CD14-positive monocyte (primary cell): ENCODE measurements around the gene TAF15. TPM values are rescaled to one million over a fixed set of nuclear protein-coding genes. Genes with fewer than 3 reads are reported as not detected.

Source experiments
- DNase-seq, 3 donors: peaks; one replicate each; pipeline ENCODE4 v3.0.0-alpha.2; 2011 to 2022
- H2AFZ ChIP-seq: 2 replicates; pipeline ENCODE4 v1.6.0; 2012; ENCODE audit warnings: mild to moderate bottlenecking, low read depth, low read length, inconsistent platforms; ENCODE audit not compliant: insufficient read depth, poor library complexity, severe bottlenecking
- H3K27ac ChIP-seq, 2 donors: 1 replicate in 1 of 2; 2 replicates in 1 of 2; pipeline ENCODE4 v1.5.1; 2012 to 2013; ENCODE audit warnings: low read length in 2 of 2, control low read depth in 1 of 2, inconsistent platforms in 1 of 2, low read depth in 1 of 2, mild to moderate bottlenecking in 1 of 2
- H3K27me3 ChIP-seq, 2 donors: one replicate each; pipeline versions ENCODE4 v1.6.0 to v1.6.1; 2011 to 2013; ENCODE audit warnings: low read length in 2 of 2; ENCODE audit not compliant: control insufficient read depth in 2 of 2, insufficient read depth in 2 of 2
- H3K36me3 ChIP-seq, 2 donors: replicated peaks in 1 of 2; 1 replicate in 1 of 2; 2 replicates in 1 of 2; pipeline versions ENCODE4 v1.5.1 to v1.6.1; 2012 to 2013; ENCODE audit warnings: low read length in 2 of 2, control low read depth in 1 of 2, inconsistent platforms in 1 of 2, mild to moderate bottlenecking in 1 of 2; ENCODE audit not compliant: insufficient read depth in 2 of 2, control insufficient read depth in 1 of 2
- H3K4me1 ChIP-seq, 2 donors: 1 replicate in 1 of 2; 2 replicates in 1 of 2; pipeline versions ENCODE4 v1.5.1 to v1.6.1; 2012 to 2013; ENCODE audit warnings: low read length in 2 of 2, control low read depth in 1 of 2, inconsistent platforms in 1 of 2, mild to moderate bottlenecking in 1 of 2, moderate library complexity in 1 of 2; ENCODE audit not compliant: insufficient read depth in 2 of 2, control insufficient read depth in 1 of 2
- H3K4me2 ChIP-seq: replicated peaks from 2 replicates; pipeline ENCODE3; 2012; ENCODE audit warnings: low read length, moderate library complexity, mild to moderate bottlenecking; ENCODE audit not compliant: poor library complexity, severe bottlenecking; ENCODE audit errors: extremely low read depth
- H3K4me3 ChIP-seq, 3 experiments: fragments of 200-600 bp in 1 of 3; sonication (generic) in 1 of 3; replicated peaks in 1 of 3; 1 replicate in 2 of 3; 2 replicates in 1 of 3; pipeline ENCODE4 v1.5.1; 2011 to 2013; ENCODE audit warnings: low read length in 3 of 3, mild to moderate bottlenecking in 3 of 3, control low read depth in 2 of 3, low read depth in 2 of 3, inconsistent platforms in 1 of 3, moderate library complexity in 1 of 3
- H3K79me2 ChIP-seq: 2 replicates; pipeline ENCODE4 v1.6.0; 2012; ENCODE audit warnings: mild to moderate bottlenecking, control low read depth, inconsistent platforms, low read length, moderate library complexity; ENCODE audit not compliant: insufficient read depth
- H3K9ac ChIP-seq: 2 replicates; pipeline ENCODE4 v1.6.0; 2017; ENCODE audit warnings: low read length, mild to moderate bottlenecking; ENCODE audit not compliant: insufficient read depth, poor library complexity, severe bottlenecking
- H3K9me3 ChIP-seq, 2 donors: replicated peaks in 1 of 2; 1 replicate in 1 of 2; 2 replicates in 1 of 2; pipeline versions ENCODE4 v1.5.1 to v1.6.1; 2012 to 2013; ENCODE audit warnings: low read length in 2 of 2, control low read depth in 1 of 2; ENCODE audit not compliant: control insufficient read depth in 1 of 2, insufficient read depth in 1 of 2
- H4K20me1 ChIP-seq: 2 replicates; pipeline ENCODE4 v1.6.0; 2012; ENCODE audit warnings: mild to moderate bottlenecking, low read length, control low read depth, moderate library complexity; ENCODE audit not compliant: insufficient read depth
- H3K27ac Mint-ChIP-seq, 7 donors: one replicate each; pipeline ENCODE4 v1.8.0; 2020; ENCODE audit warnings: mild to moderate bottlenecking in 7 of 7, mixed read lengths in 7 of 7, moderate library complexity in 6 of 7, inconsistent platforms in 2 of 7
- H3K27me3 Mint-ChIP-seq, 3 donors: one replicate each; pipeline ENCODE4 v1.8.0; 2021 to 2022; ENCODE audit warnings: low read depth in 3 of 3, mild to moderate bottlenecking in 3 of 3, mixed read lengths in 3 of 3, moderate library complexity in 3 of 3, inconsistent platforms in 1 of 3
- H3K36me3 Mint-ChIP-seq, 2 donors: one replicate each; pipeline ENCODE4 v1.8.0; 2020; ENCODE audit warnings: mixed read lengths in 2 of 2, inconsistent platforms in 1 of 2, mild to moderate bottlenecking in 1 of 2
- H3K4me1 Mint-ChIP-seq: one replicate; pipeline ENCODE4 v1.8.0; 2020; ENCODE audit warnings: mild to moderate bottlenecking, mixed read lengths
- H3K4me3 Mint-ChIP-seq, 2 donors: one replicate each; pipeline ENCODE4 v1.8.0; 2020; ENCODE audit warnings: mild to moderate bottlenecking in 2 of 2, mixed read lengths in 2 of 2, moderate library complexity in 1 of 2
- H3K9me3 Mint-ChIP-seq, 7 donors: one replicate each; pipeline ENCODE4 v1.8.0; 2020 to 2022; ENCODE audit warnings: mixed read lengths in 7 of 7, mild to moderate bottlenecking in 6 of 7, moderate library complexity in 6 of 7, inconsistent platforms in 2 of 7
- WGBS: methylation state at CpG from one replicate; pipeline ENCODE4 v1.1.5; 2013; ENCODE audit warnings: missing lambda C conversion rate; ENCODE audit not compliant: insufficient coverage; 5-methylcytosine and 5-hydroxymethylcytosine counted together
- intact Hi-C, 2 donors: fragments of 100-400 bp; cut with micrococcal nuclease; formaldehyde crosslinking; loops; one replicate each; pipeline versions ENCODE4 v1.15.0 to v1.15.1; 2023
- polyA plus RNA-seq, 3 donors: library from polyadenylated mRNA; depleted of rRNA in 1 of 3; unstranded in 2 of 3; stranded (reverse) in 1 of 3; fragments of 300-500 nt in 2 of 3; fragments of >200 nt in 1 of 3; fragmentation: Illumina TruSeq in 2 of 3; gene quantifications; 1 replicate in 2 of 3; 2 replicates in 1 of 3; pipeline ENCODE4 v1.2.3, GENCODE V29; 2012 to 2021
- TF ChIP-seq, protein P1 (sequence below): fragments of 200-600 bp; IDR thresholded peaks from one replicate; pipeline ENCODE4 v1.8.0; 2022; ENCODE audit warnings: antibody characterized with exemption, mild to moderate bottlenecking

TAF15 gene
- polyA plus RNA-seq, 3 donors, result 6.0 to 50.6 (median 16.3) TPM

DNA sequence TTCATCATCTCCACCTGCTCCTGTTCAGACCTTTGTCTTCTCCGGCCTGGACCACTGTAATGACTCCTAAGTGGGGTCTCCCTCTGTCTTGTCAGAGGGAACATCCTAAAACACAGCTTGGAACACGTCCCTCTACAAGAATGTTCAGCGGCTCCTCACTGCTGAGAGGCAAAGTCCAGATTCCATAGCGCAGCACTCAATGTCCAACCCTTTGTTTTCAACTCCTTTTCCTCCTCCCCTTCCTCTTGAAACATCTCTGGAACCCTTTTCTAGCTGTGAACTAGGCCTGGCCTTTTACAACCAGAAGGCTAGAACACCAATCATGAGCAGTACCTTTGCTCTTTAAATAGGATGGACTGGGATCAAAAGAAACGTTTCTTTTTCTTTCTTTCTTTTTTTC, 47.7 kb upstream of the TAF15 start:
- Histone ChIP-seq H2AFZ (no peak overlapping the region), H3K27ac (no peak overlapping the region), H3K9me3 (no peaks in the 10 kb centered on the region), H3K4me2 (no peak overlapping the region), H3K79me2 (no peaks in the 10 kb centered on the region), H3K4me1 (peaks cover 9 to 13% of the 10 kb centered on the region in 2 donors), H4K20me1 (no peaks in the 10 kb centered on the region), H3K9ac (no peak overlapping the region), H3K36me3 (no peaks in the 10 kb centered on the region), H3K27me3 (peaks cover 3 to 17% of the 10 kb centered on the region in 2 donors), H3K4me3 (no peak overlapping the region)
- DNase-seq, result no peak
- H3K4me3 Mint-ChIP-seq, result no peak overlapping the region
- H3K27me3 Mint-ChIP-seq, result peaks cover 19 to 30% (median 28%) of the 10 kb centered on the region in 3 donors
- H3K27ac Mint-ChIP-seq, result no peak overlapping the region
- TF ChIP-seq, protein P1, sequence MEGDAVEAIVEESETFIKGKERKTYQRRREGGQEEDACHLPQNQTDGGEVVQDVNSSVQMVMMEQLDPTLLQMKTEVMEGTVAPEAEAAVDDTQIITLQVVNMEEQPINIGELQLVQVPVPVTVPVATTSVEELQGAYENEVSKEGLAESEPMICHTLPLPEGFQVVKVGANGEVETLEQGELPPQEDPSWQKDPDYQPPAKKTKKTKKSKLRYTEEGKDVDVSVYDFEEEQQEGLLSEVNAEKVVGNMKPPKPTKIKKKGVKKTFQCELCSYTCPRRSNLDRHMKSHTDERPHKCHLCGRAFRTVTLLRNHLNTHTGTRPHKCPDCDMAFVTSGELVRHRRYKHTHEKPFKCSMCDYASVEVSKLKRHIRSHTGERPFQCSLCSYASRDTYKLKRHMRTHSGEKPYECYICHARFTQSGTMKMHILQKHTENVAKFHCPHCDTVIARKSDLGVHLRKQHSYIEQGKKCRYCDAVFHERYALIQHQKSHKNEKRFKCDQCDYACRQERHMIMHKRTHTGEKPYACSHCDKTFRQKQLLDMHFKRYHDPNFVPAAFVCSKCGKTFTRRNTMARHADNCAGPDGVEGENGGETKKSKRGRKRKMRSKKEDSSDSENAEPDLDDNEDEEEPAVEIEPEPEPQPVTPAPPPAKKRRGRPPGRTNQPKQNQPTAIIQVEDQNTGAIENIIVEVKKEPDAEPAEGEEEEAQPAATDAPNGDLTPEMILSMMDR, result no peak
- 97% methylated on average over 5 of the region's 5 CpGs for WGBS
- no peaks in the 10 kb centered on the region for H3K36me3 Mint-ChIP-seq
- peaks cover 0 to 4% (median 2%) of the 10 kb centered on the region in 7 donors for H3K9me3 Mint-ChIP-seq
- peaks cover 9% of the 10 kb centered on the region for H3K4me1 Mint-ChIP-seq
- intact Hi-C loops, result no loop called here

DNA sequence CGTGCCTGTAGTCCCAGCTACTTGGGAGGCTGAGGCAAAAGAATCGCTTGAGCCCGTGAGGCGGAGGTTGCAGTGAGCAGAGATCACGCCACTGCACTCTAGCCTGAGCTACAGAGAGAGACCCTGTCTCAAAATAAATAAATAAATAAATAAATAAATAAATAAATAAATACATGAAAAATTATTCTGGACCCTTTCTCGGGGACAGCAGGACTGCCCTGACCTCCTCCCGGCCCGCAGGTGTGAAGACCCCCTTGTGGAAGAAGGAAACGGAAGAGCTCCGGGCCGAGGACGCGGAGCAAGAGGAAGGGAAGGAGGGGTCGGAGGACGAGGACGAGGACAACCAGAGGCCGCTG, 45.5 kb upstream of the TAF15 start:
- Mint-ChIP-seq H3K27ac (peak overlapping the region in 2 of 7 donors; percentile 41 to 57), H3K27me3 (peaks cover 19 to 32% (median 30%) of the 10 kb centered on the region in 3 donors), H3K4me3 (peak overlapping the region; percentile 51 to 84), H3K36me3 (no peaks in the 10 kb centered on the region), H3K9me3 (peaks cover 0 to 4% (median 0%) of the 10 kb centered on the region in 7 donors), H3K4me1 (peaks cover 9% of the 10 kb centered on the region)
- peaks cover 3 to 17% of the 10 kb centered on the region in 2 donors for H3K27me3 ChIP-seq
- H3K4me1 ChIP-seq, result peaks cover 9 to 13% of the 10 kb centered on the region in 2 donors
- DNase-seq, result no peak
- H3K9ac ChIP-seq, result no peak overlapping the region
- TF ChIP-seq, protein P1, result no peak
- no peak overlapping the region for H3K27ac ChIP-seq
- no peaks in the 10 kb centered on the region for H3K9me3 ChIP-seq
- WGBS, result 8% methylated on average over 13 of the region's 17 CpGs
- H3K79me2 ChIP-seq, result no peaks in the 10 kb centered on the region
- H3K4me2 ChIP-seq, result peak overlapping the region; percentile 92
- no peaks in the 10 kb centered on the region for H3K36me3 ChIP-seq
- intact Hi-C loops, result loop anchor here (2.0 kb wide), 2 partner anchors 41 to 45 kb away; partner anchors contain the start of gene TAF15 (in 1 of the 2)
- H3K4me3 ChIP-seq, result peak overlapping the region in 1 of 3 experiments; percentile 76
- no peaks in the 10 kb centered on the region for H4K20me1 ChIP-seq
- H2AFZ ChIP-seq, result peak overlapping the region; percentile 89
